Lung (tissue), 12 donors: Measurements from ENCODE around the gene ZSWIM3. TPM values are rescaled to one million over a fixed set of nuclear protein-coding genes. Genes with fewer than 3 reads are reported as not detected.
A peak's percentile ranks its signal among the peaks of the same experiment; 100 is the strongest.

Source experiments
- ATAC-seq: fragments of 200-7000 bp; cut with Tn5 transposase; one replicate; pipeline ENCODE4 v1.9.1; 2020; ENCODE audit warnings: moderate number of reproducible peaks; ENCODE audit not compliant: insufficient read depth, low FRiP score
- DNase-seq, 3 donors: peaks; one replicate each; pipeline ENCODE4 v3.0.0-alpha.2; 2013 to 2017
- H3K27ac ChIP-seq, 2 donors: one replicate each; pipeline ENCODE4 v1.5.1; 2013; ENCODE audit warnings: mild to moderate bottlenecking in 2 of 2, moderate library complexity in 2 of 2, control low read depth in 1 of 2, inconsistent platforms in 1 of 2, low read depth in 1 of 2, low read length in 1 of 2
- H3K27me3 ChIP-seq, 3 donors: one replicate each; pipeline ENCODE4 v1.5.1; 2013; ENCODE audit warnings: low read length in 2 of 3; ENCODE audit not compliant: control insufficient read depth in 3 of 3, insufficient read depth in 3 of 3
- H3K36me3 ChIP-seq, 4 donors: one replicate each; pipeline ENCODE4 v1.5.1; 2013; ENCODE audit warnings: low read length in 4 of 4, mild to moderate bottlenecking in 1 of 4, moderate library complexity in 1 of 4; ENCODE audit not compliant: control insufficient read depth in 4 of 4, insufficient read depth in 4 of 4
- H3K4me1 ChIP-seq, 5 donors: one replicate each; pipeline ENCODE4 v1.5.1; 2013; ENCODE audit warnings: low read length in 5 of 5, mild to moderate bottlenecking in 2 of 5, moderate library complexity in 1 of 5; ENCODE audit not compliant: control insufficient read depth in 5 of 5, insufficient read depth in 5 of 5
- H3K4me3 ChIP-seq: one replicate; pipeline ENCODE4 v1.5.1; 2013; ENCODE audit warnings: mild to moderate bottlenecking, control low read depth, moderate library complexity
- H3K9ac ChIP-seq, 2 donors: one replicate each; pipeline ENCODE4 v1.5.1; 2013; ENCODE audit warnings: low read length in 2 of 2, control low read depth in 1 of 2; ENCODE audit not compliant: insufficient read depth in 1 of 2
- H3K9me3 ChIP-seq, 4 donors: one replicate each; pipeline ENCODE4 v1.5.1; 2013; ENCODE audit warnings: low read length in 3 of 4, mild to moderate bottlenecking in 1 of 4, moderate library complexity in 1 of 4; ENCODE audit not compliant: control insufficient read depth in 4 of 4, insufficient read depth in 3 of 4
- WGBS, 2 donors: extraction: QIAGEN DNeasy Blood & Tissue Kit; methylation state at CpG; one replicate each; pipeline ENCODE4 v1.1.7; 2013; 5-methylcytosine and 5-hydroxymethylcytosine counted together
- polyA plus RNA-seq, 2 donors: library from polyadenylated mRNA; stranded (reverse); fragments of 200-250 nt; gene quantifications; one replicate each; pipeline ENCODE4 v1.2.1, GENCODE V29; 2013
- total RNA-seq, 2 donors: library from RNA; depleted of rRNA in 1 of 2; stranded (reverse); fragments of >200 nt in 1 of 2; gene quantifications; one replicate each; pipeline ENCODE4 v1.2.1, GENCODE V29; 2014 to 2021
- TF ChIP-seq, protein P1 (sequence below): IDR thresholded peaks from 2 replicates; pipeline ENCODE4 v1.5.1; 2012; ENCODE audit warnings: mild to moderate bottlenecking; ENCODE audit errors: control extremely low read depth, extremely low read depth
- donor health status: control.
- donor health status: control.
- donor health status: Bipolar disorder and iron deficiency.
- donor health status: healthy.
- donor health status: DM: yes; HTN: yes; CAD: no.

ZSWIM3 gene
- total and polyA plus RNA-seq, 4 donors, result 1.7 to 5.2 (median 3.4) TPM

DNA sequence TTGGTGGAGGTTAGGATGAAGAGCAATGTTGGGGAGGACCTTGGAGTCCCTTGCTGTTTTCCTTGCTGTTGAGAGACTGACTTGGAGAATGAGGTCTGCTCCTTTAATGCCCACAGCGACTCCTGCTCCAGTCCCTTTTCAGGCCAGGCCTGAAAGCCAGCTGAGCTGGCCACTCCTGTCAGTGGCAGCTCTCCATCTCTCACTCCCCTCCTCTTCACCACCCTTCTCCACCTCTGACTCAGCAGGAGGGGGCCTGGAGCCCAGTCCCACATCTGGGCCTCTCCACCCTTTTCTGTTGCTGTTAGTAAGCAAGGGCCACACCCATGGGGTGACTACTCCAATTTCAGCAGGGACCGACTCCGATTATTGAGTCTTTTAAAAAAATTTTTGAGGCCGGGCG lies 21.6 kb upstream of the ZSWIM3 start:
- Histone ChIP-seq H3K9ac (no peak overlapping the region), H3K27me3 (no peaks in the 10 kb centered on the region), H3K9me3 (no peaks in the 10 kb centered on the region), H3K4me1 (peaks cover 6 to 31% (median 12%) of the 10 kb centered on the region in 5 donors), H3K36me3 (peaks cover 7 to 18% (median 11%) of the 10 kb centered on the region in 4 donors), H3K27ac (peak overlapping the region; percentile 3 to 49), H3K4me3 (no peak overlapping the region)
- DNase-seq, result no peak
- 87 to 90% methylated on average over 5 of the region's 5 CpGs for WGBS, 2 donors
- TF ChIP-seq, protein P1, sequence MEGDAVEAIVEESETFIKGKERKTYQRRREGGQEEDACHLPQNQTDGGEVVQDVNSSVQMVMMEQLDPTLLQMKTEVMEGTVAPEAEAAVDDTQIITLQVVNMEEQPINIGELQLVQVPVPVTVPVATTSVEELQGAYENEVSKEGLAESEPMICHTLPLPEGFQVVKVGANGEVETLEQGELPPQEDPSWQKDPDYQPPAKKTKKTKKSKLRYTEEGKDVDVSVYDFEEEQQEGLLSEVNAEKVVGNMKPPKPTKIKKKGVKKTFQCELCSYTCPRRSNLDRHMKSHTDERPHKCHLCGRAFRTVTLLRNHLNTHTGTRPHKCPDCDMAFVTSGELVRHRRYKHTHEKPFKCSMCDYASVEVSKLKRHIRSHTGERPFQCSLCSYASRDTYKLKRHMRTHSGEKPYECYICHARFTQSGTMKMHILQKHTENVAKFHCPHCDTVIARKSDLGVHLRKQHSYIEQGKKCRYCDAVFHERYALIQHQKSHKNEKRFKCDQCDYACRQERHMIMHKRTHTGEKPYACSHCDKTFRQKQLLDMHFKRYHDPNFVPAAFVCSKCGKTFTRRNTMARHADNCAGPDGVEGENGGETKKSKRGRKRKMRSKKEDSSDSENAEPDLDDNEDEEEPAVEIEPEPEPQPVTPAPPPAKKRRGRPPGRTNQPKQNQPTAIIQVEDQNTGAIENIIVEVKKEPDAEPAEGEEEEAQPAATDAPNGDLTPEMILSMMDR, result no peak
- ATAC-seq, result no peak

- H3K9me3 ChIP-seq, result no peaks in the 10 kb centered on the region
- TF ChIP-seq, protein P1, result no peak
- DNase-seq (no peak), ATAC-seq (no peak)
- H3K4me1 ChIP-seq, result peaks cover 6 to 31% (median 12%) of the 10 kb centered on the region in 5 donors
- H3K36me3 ChIP-seq, result peaks cover 7 to 23% (median 20%) of the 10 kb centered on the region in 4 donors
- 46 to 75% methylated on average over 1 of the region's 1 CpG for WGBS, 2 donors
- H3K27me3 ChIP-seq, result no peaks in the 10 kb centered on the region
- H3K4me3 ChIP-seq, result no peak overlapping the region
- no peak overlapping the region for H3K9ac ChIP-seq
- peak overlapping the region in 1 of 2 donors; percentile 0 for H3K27ac ChIP-seq
Measured at GRCh38 chr20:45836841-45837240, 20.6 kb upstream of the ZSWIM3 start.

GRCh38 chr20:45840700-45841198 lies 16.7 kb upstream of the ZSWIM3 start:
- Histone ChIP-seq H3K9me3 (no peaks in the 10 kb centered on the region), H3K4me1 (peaks cover 0 to 11% (median 2%) of the 10 kb centered on the region in 5 donors), H3K27ac (no peak overlapping the region), H3K4me3 (no peak overlapping the region), H3K9ac (no peak overlapping the region), H3K36me3 (peaks cover 22 to 39% (median 25%) of the 10 kb centered on the region in 4 donors), H3K27me3 (no peaks in the 10 kb centered on the region)
- ATAC-seq, result no peak
- TF ChIP-seq, protein P1, result no peak
- 91 to 93% methylated on average over 25 of the region's 25 CpGs for WGBS, 2 donors
- DNase-seq, result no peak
